ENCODE results near the gene PBOV1. TPM values are rescaled to one million over a fixed set of nuclear protein-coding genes. Genes with fewer than 3 reads are reported as not detected.
"Not testable (repeated sequence)": the region's sequence is repeated elsewhere in the genome, so short reads cannot be mapped to it uniquely, and the experiment has no call there.

Gene PBOV1
- total RNA-seq, 2 donors from 2014 or later = not detected

DNA sequence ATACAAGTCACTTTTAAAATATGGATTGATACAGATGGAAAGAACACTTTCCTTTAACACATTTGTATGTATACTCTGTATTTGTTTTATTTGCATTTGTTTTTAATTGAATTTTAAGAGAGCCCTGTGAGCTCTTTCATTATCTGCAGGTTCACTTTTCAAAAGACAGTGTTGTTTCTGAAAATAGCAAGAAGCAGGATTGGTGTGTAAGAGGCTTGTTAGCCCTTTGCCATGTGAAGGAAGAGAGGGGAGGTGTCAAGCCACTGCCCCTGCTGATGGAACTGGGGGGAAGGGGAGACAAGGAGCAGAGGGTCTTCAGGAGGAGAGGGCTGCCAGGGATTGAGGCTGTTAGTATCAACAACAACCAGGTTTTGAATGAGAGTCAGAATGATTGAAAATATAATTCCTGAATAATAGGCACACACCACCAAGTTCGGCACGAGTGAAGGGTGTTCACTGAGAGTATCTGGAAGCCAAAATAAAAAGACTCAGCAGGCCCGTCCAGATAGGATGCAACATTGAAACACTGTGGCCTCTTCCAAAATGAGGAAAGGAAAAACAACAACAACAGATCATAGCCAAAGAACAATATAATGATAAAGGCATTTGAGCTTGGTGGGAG is 12.6 kb upstream of the PBOV1 start:
- Mint-ChIP-seq H3K4me3 (no peak overlapping the region), H3K27me3 (peaks cover 11 to 33% of the 10 kb centered on the region in 2 donors)

DNA sequence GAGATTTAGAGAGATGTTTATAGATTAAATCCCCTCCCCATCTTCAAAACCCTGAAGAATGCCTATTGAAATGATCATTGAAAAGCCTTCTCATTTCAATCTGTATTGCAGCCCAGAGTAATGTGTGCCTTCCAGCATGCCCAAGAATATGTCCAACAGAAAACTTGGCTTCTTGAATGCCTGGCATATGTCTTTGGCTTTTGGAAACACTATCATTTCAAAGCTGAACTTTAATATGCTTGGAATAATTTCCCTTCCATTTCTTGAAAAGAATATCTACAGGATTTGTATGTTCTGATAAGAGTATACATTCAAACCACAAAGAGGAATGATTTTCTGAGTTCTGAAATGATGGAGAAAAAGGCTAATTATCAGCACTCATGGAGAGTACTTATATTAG is 11.9 kb upstream of the PBOV1 start:
- no peaks in the 10 kb centered on the region for H3K4me1 Mint-ChIP-seq (ENCODE audit: low read depth in 2 of 2)
- no peak overlapping the region for H3K27ac Mint-ChIP-seq
- H3K36me3 Mint-ChIP-seq = no peaks in the 10 kb centered on the region
- DNase-seq (ENCODE audit: low spot score) (no peak), ATAC-seq (no peak)
- H3K27me3 Mint-ChIP-seq = peaks cover 11 to 33% of the 10 kb centered on the region in 2 donors
- no peaks in the 10 kb centered on the region for H3K9me3 Mint-ChIP-seq
- no peak overlapping the region for H3K4me3 Mint-ChIP-seq

More for the DNA sequence above, 12.6 kb upstream of the PBOV1 start:
- Mint-ChIP-seq H3K27ac (no peak overlapping the region), H3K36me3 (no peaks in the 10 kb centered on the region), H3K9me3 (no peaks in the 10 kb centered on the region), H3K4me1 (ENCODE audit: low read depth in 2 of 2) (no peaks in the 10 kb centered on the region)
- DNase-seq (ENCODE audit: low spot score) (no peak), ATAC-seq (no peak)

DNA sequence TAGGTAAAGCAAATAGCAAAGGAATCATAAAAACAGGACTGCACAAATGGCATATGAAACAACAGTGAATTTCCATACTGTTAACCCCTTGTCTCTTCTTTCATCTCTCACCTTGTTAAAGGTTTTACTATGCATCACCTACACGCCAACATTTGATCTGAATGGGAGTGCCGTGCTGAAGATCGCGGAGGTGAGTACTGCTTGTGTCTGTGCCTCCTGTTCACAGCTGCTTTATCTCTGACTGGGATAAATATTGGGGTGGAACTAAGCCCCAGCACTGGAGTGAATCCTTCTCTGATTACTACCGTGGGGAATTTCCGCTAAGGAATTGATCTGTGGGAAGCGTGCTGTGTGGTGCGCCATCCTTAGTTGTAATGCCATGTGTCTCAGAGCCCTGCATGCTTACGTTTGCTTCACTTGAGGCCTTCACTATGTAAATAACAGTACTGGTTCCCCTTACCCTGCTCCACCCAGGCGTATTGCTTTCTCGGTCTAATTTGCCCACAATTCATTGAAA is 11.4 kb upstream of the PBOV1 start:
- peaks cover 11 to 33% of the 10 kb centered on the region in 2 donors for H3K27me3 Mint-ChIP-seq

DNA sequence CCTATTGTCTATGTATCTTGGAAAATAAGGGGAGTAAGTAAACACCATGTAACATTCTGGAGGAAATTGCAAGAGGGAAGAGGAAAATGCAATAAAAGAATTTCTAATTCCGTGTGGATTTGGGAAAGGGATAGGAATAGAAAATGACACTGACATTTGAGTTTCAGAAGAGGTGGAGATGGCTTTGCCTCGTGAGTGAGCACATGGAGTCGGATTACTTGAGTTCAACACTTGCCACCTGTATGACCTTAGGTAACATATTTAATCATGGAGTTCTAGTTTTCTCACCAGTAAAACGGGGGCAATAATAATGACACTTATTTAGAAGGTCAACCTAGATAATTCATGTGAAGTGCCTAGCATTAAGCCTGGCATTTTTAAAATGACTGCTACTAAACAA is 10.8 kb upstream of the PBOV1 start:
- no peaks in the 10 kb centered on the region for H3K9me3 Mint-ChIP-seq
- H3K27ac Mint-ChIP-seq = no peak overlapping the region

More for the DNA sequence above, 11.4 kb upstream of the PBOV1 start:
- ATAC-seq (no peak), DNase-seq (ENCODE audit: low spot score) (no peak)
- Mint-ChIP-seq H3K36me3 (no peaks in the 10 kb centered on the region), H3K4me1 (ENCODE audit: low read depth in 2 of 2) (no peaks in the 10 kb centered on the region), H3K27ac (no peak overlapping the region), H3K9me3 (no peaks in the 10 kb centered on the region), H3K4me3 (no peak overlapping the region)

DNA sequence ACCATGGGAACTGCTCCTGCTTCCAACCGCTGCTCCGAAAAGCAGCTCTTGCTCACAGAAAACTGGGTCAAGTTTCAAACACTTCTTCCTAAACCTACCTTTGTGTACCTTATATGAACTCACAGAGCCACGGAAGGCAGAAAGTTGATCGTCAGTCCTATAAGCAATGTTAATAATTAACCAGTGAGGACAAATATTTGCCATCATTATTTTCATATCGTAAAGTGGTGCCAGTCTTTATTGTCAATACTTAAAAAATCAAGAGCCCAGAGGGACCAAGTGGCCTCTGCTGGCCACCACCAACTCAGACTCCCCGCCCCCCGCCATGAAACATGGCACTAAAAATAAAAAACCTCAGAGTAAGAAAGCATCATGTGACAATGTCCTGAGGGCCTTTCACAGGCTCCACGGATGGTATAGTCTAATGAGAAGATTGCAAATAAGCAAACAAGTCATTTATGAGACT is 9.1 kb upstream of the PBOV1 start:
- no peak overlapping the region for H3K27ac Mint-ChIP-seq
- H3K27me3 Mint-ChIP-seq = peaks cover 10 to 26% of the 10 kb centered on the region in 2 donors
- no peak for DNase-seq (ENCODE audit: low spot score)
- H3K36me3 Mint-ChIP-seq = no peaks in the 10 kb centered on the region
- H3K9me3 Mint-ChIP-seq = no peaks in the 10 kb centered on the region
- no peak overlapping the region for H3K4me3 Mint-ChIP-seq
- no peaks in the 10 kb centered on the region for H3K4me1 Mint-ChIP-seq (ENCODE audit: low read depth in 2 of 2)
- no peak for ATAC-seq

More for the DNA sequence above, 10.8 kb upstream of the PBOV1 start:
- Mint-ChIP-seq H3K4me1 (ENCODE audit: low read depth in 2 of 2) (no peaks in the 10 kb centered on the region), H3K4me3 (no peak overlapping the region), H3K36me3 (no peaks in the 10 kb centered on the region), H3K27me3 (peaks cover 11 to 33% of the 10 kb centered on the region in 2 donors)
- no peak for DNase-seq (ENCODE audit: low spot score)
- no peak for ATAC-seq

DNA sequence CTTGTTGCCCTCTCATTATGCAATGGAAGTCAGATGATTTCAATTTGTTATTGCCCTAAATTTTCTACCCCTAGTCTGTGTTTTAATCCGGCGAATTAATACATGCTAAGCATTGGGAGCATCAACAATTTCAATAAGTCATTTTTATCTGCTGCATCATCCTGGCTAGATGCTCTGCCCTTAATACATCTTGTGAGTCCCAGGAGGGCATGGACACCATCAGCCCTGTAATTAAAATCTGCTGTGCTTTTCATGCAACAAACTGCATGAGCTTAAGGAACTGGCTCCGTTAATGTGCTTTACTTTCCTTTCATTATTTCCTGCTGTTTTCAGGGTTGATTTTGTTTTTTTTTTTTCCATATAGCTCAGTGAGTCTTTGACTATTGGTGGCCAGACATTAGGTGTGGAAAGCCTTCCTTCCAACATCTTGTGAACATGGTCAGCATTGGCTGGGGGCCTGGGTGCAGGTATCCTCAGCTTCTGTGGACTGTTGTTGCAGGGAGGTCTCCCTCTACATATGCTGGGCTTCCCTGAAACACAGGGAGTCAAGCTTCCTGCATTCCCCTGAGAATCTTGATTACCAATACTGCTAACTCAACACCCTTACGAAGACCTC is 8.5 kb upstream of the PBOV1 start:
- Mint-ChIP-seq H3K4me3 (no peak overlapping the region), H3K4me1 (ENCODE audit: low read depth in 2 of 2) (no peaks in the 10 kb centered on the region)

DNA sequence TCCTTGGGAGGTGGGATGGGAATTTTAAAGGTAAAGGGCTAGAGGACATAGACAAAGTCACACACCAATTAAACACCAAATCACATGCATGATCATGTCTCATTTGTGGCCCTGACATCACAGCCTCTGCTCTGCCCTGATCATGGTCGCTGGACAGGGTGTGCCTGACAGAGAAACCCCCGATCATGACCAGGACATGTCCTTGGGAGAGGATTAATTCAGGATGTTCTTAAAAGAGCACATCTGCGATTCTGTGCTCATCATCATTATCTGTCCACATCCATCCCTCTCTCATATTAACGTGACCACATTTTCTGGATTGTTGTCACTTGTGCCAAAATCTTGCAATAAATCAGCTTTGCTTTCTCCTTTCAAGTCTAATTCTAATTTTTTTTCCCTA is 7.7 kb upstream of the PBOV1 start:
- H3K27ac Mint-ChIP-seq = no peak overlapping the region
- H3K9me3 Mint-ChIP-seq = no peaks in the 10 kb centered on the region
- no peaks in the 10 kb centered on the region for H3K4me1 Mint-ChIP-seq (ENCODE audit: low read depth in 2 of 2)
- ATAC-seq = no peak
- H3K27me3 Mint-ChIP-seq = peaks cover 15 to 30% of the 10 kb centered on the region in 2 donors
- no peaks in the 10 kb centered on the region for H3K36me3 Mint-ChIP-seq
- no peak overlapping the region for H3K4me3 Mint-ChIP-seq
- no peak for DNase-seq (ENCODE audit: low spot score)

More for the DNA sequence above, 8.5 kb upstream of the PBOV1 start:
- H3K9me3 Mint-ChIP-seq = no peaks in the 10 kb centered on the region
- no peak for ATAC-seq
- H3K36me3 Mint-ChIP-seq = no peaks in the 10 kb centered on the region
- no peak overlapping the region for H3K27ac Mint-ChIP-seq
- H3K27me3 Mint-ChIP-seq = peaks cover 12 to 26% of the 10 kb centered on the region in 2 donors
- DNase-seq (ENCODE audit: low spot score) = no peak

DNA sequence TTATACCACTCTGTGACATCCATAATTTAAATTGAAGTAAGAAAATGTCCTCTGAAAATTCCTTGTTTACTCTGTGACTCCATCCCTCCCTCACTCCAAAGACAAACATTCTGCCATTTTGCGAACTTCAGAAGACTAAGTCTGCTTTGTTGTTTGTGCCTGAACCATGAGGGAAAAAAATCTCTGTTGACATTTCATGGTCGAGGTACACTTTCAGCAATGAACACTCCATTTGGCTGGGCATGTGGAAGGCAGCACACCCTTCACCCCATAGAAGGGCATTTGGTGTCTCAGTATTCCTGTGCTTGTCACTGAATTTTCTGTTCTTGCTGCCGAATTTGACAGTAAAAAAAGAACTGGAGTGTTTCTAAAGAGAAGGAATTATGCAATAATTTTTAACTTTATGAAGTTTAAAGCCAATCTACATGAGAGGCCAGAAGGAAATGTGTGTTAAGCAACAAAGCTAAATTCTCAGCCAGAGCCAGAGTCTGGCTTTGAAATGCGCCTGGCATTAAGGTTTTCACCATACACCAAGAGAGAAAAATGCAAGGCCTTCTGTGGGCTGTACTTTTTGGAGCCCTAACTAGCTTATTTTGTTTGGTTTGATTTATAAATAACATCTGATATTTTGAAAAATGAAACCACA is 4.7 kb upstream of the PBOV1 start:
- ATAC-seq (no peak), DNase-seq (ENCODE audit: low spot score) (no peak)
- Mint-ChIP-seq H3K4me3 (no peak overlapping the region), H3K27me3 (peaks cover 19 to 20% of the 10 kb centered on the region in 2 donors), H3K4me1 (ENCODE audit: low read depth in 2 of 2) (no peaks in the 10 kb centered on the region), H3K9me3 (no peaks in the 10 kb centered on the region), H3K27ac (no peak overlapping the region), H3K36me3 (no peaks in the 10 kb centered on the region)

DNA sequence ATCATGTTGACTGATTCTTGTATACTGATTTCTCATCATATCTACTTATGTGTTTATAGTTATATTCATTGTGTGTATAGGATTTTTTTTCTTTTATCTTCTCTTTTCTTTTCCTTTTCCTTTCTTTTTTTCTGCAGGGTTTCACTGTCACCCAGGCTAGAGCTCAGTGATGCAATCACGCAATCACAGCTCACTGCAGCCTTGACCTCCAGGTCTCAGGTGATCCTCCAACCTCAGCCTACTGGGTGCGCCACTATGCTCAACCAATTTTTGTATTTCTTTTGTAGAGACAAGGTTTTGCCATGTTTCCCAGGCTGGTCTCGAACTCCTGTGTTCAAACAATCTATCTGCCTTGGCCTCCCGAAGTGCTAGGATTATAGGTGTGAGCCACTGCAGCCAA is 1.6 kb upstream of the PBOV1 start:
- peaks cover 19 to 38% of the 10 kb centered on the region in 2 donors for H3K27me3 Mint-ChIP-seq
- H3K9me3 Mint-ChIP-seq = no peaks in the 10 kb centered on the region
- ATAC-seq = no peak
- H3K4me1 Mint-ChIP-seq (ENCODE audit: low read depth in 2 of 2) = no peaks in the 10 kb centered on the region
- no peaks in the 10 kb centered on the region for H3K36me3 Mint-ChIP-seq
- no peak for DNase-seq (ENCODE audit: low spot score)
- H3K27ac Mint-ChIP-seq = no peak overlapping the region
- H3K4me3 Mint-ChIP-seq = no peak overlapping the region

DNA sequence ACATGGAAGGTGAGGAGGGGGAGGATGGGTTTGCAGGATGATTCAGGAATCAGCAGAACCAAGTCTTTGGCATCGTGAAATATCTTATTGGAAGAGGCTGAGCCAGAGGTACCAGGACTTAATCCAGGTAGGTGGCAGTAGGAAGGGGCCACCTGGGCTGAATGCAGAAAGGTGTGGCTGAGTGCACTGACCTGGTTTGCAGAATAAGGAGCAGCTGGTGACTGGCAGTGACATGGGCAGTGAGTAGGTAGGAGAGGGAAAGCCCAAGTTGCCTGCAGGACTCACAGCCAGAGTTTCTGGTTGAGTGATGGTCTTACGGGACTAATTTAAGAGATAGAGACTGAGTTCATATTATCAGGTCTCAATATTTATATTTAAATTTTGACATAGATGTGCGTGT is 1.1 kb upstream of the PBOV1 start:
- no peak overlapping the region for H3K27ac Mint-ChIP-seq
- no peaks in the 10 kb centered on the region for H3K36me3 Mint-ChIP-seq
- H3K4me3 Mint-ChIP-seq = no peak overlapping the region
- H3K27me3 Mint-ChIP-seq = peaks cover 19 to 43% of the 10 kb centered on the region in 2 donors
- no peak for ATAC-seq
- H3K9me3 Mint-ChIP-seq = no peaks in the 10 kb centered on the region
- H3K4me1 Mint-ChIP-seq (ENCODE audit: low read depth in 2 of 2) = no peaks in the 10 kb centered on the region
- DNase-seq (ENCODE audit: low spot score) = no peak

DNA sequence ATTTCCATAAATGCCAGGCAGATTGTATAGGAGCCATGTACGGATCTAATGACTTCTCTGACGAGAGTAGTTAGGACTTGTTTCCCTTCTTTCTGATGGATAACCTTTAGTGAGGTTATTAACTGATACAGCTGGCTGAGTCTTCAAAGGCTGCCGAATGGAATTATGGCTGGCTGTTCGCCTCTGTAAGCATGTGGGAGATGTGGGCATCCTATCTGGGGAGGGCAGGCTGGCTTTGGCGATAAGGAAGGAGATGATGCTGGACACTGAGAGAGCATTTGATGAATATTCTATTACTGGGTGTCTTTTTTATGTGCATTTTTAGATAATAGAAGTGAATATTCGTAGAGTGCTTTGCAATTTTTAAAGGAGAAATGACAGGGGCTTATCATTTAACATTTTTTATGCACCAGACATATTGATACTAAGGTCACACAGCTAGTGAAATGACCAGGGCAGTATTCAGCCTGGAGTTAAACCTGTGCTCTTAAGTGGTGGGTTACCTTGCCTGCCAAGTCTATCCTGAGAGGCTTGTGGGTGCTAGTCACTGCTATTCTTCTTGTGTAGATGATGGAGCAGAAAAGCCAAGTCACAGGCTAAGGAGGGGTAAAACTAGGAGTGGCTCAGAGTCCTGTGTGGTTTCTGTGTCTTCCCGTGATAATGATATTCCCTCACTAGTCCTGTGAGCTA is 3.1 kb downstream of the PBOV1 start:
- Mint-ChIP-seq H3K36me3 (no peaks in the 10 kb centered on the region), H3K4me3 (no peak overlapping the region), H3K4me1 (ENCODE audit: low read depth in 2 of 2) (no peaks in the 10 kb centered on the region), H3K9me3 (no peaks in the 10 kb centered on the region), H3K27ac (no peak overlapping the region), H3K27me3 (peaks cover 15 to 43% of the 10 kb centered on the region in 2 donors)
- DNase-seq (ENCODE audit: low spot score) (no peak), ATAC-seq (no peak)

DNA sequence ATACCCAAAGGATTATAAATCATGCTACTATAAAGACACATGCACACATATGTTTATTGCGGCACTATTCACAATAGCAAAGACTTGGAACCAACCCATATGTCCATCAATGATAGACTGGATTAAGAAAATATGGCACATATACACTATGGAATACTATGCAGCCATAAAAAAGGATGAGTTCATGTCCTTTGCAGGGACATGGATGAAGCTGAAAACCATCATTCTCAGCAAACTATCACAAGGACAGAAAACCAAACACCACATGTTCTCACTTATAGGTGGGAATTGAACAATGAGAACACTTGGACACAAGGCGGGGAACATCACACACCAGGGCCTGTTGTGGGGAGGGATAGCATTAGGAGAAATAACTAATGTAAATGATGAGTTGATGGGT is 5.8 kb downstream of the PBOV1 start:
- H3K27ac Mint-ChIP-seq; H3K9me3 Mint-ChIP-seq; H3K36me3 Mint-ChIP-seq; DNase-seq (ENCODE audit: low spot score); H3K4me1 Mint-ChIP-seq (ENCODE audit: low read depth in 2 of 2); H3K4me3 Mint-ChIP-seq; ATAC-seq: not testable (repeated sequence)
- H3K27me3 Mint-ChIP-seq = peaks cover 12 to 55% of the 10 kb centered on the region in 2 donors

DNA sequence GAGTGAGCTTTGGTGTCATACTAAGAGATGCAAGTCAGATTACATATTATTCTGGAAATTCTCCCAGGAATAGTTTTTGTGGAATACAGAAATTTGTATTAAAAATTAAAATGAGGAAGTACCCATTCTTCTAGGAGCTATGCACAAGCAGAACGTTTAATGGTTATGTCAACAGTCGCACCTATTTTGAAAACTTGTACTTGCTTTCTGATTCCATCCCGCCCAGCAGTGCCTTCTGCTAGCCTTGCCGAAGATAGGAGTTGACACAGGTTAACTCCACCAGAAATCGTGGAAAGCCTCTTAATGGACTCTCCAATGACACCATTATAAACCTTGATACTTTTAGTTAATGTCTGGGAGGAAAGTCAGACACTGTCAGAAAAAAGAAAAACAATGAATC is 6.7 kb downstream of the PBOV1 start:
- no peak overlapping the region for H3K4me3 Mint-ChIP-seq
- no peaks in the 10 kb centered on the region for H3K9me3 Mint-ChIP-seq
- H3K27me3 Mint-ChIP-seq = peaks cover 15 to 59% of the 10 kb centered on the region in 2 donors
- no peaks in the 10 kb centered on the region for H3K4me1 Mint-ChIP-seq (ENCODE audit: low read depth in 2 of 2)
- H3K27ac Mint-ChIP-seq = no peak overlapping the region
- no peak for DNase-seq (ENCODE audit: low spot score)
- no peaks in the 10 kb centered on the region for H3K36me3 Mint-ChIP-seq
- ATAC-seq = no peak
